ENCODE data around the gene SDC1.

DNA sequence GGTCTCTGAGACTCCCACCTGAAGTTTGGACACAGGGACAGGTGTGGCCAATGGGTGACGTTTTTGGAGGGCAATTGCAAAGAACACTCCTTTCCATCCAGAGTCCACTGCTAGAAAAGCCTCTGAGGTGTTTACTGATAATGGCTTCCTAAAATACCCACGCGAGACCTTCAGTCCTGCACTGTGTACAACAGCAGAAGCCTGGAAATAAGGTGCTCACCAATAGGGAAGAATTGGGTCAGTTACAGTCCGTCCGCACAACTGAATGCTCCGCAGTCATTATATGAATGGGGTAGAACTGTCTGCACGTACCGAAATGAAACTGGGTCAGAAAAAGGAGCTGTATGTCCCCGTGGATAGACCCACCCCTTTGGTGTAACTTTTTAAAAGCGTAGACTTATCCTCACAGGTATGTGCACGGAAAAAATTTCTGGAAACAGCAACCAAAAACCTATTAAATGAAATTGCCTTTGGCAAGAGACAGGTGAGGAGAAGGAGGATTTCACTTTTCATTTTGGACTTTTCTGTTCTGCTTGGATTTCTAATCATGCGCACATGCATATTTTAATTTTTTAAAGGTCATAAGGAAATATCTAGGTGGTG lies 29.4 kb downstream of the SDC1 start:
- TF ChIP-seq, protein P1, sequence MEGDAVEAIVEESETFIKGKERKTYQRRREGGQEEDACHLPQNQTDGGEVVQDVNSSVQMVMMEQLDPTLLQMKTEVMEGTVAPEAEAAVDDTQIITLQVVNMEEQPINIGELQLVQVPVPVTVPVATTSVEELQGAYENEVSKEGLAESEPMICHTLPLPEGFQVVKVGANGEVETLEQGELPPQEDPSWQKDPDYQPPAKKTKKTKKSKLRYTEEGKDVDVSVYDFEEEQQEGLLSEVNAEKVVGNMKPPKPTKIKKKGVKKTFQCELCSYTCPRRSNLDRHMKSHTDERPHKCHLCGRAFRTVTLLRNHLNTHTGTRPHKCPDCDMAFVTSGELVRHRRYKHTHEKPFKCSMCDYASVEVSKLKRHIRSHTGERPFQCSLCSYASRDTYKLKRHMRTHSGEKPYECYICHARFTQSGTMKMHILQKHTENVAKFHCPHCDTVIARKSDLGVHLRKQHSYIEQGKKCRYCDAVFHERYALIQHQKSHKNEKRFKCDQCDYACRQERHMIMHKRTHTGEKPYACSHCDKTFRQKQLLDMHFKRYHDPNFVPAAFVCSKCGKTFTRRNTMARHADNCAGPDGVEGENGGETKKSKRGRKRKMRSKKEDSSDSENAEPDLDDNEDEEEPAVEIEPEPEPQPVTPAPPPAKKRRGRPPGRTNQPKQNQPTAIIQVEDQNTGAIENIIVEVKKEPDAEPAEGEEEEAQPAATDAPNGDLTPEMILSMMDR (IDR thresholded peaks at IDR 0.05; ENCODE audit: borderline replicate concordance, extremely low read depth, low read length, poor library complexity, severe bottlenecking), result no peak
- no peak for TF ChIP-seq EZH2 (IDR thresholded peaks at IDR 0.05; ENCODE audit: borderline replicate concordance, low read depth, low read length, severe bottlenecking)
